GM12878 (cell line): ENCODE results near the gene UTF1.

Experiments used
- ASH2L ChIP-seq: fragments of 300-600, 200-600 bp; sonication (generic); IDR thresholded peaks from 2 replicates; pipeline ENCODE4 v1.6.1; 2017; ENCODE audit warnings: low read depth, mild to moderate bottlenecking, borderline replicate concordance
- CEBPB ChIP-seq, 2 experiments: fragments of 150-350 bp in 1 of 2; IDR thresholded peaks; 2 replicates each; pipeline ENCODE4 v1.6.1; 2012 to 2014; ENCODE audit warnings: low read depth in 2 of 2, low read length in 2 of 2, borderline replicate concordance in 1 of 2, inconsistent platforms in 1 of 2
- GABPA ChIP-seq: IDR thresholded peaks from 2 replicates; pipeline ENCODE4 v1.6.1; 2014; ENCODE audit warnings: antibody characterized with exemption, low read depth, mild to moderate bottlenecking, inconsistent platforms
- MLLT1 ChIP-seq: fragments of 450-650 bp; IDR thresholded peaks from 2 replicates; pipeline ENCODE4 v1.6.1; 2016; ENCODE audit warnings: mild to moderate bottlenecking
- PBX3 ChIP-seq: IDR thresholded peaks from 2 replicates; pipeline ENCODE4 v1.6.1; 2011; ENCODE audit warnings: mild to moderate bottlenecking, low read depth, low read length, moderate library complexity; ENCODE audit not compliant: insufficient replicate concordance
- POLR2A ChIP-seq: IDR thresholded peaks from 2 replicates; pipeline ENCODE4 v1.6.1; 2011; ENCODE audit warnings: low read depth, mild to moderate bottlenecking, low read length
- POLR2AphosphoS5 ChIP-seq: IDR thresholded peaks from 2 replicates; pipeline ENCODE4 v1.6.1; 2011; ENCODE audit warnings: mild to moderate bottlenecking, low read length, inconsistent platforms
- RBBP5 ChIP-seq: fragments of 200-600 bp; sonication (generic); conservative IDR thresholded peaks from 2 replicates; pipeline ENCODE4 v1.6.1; 2016
- RFX5 ChIP-seq: IDR thresholded peaks from 2 replicates; pipeline ENCODE4 v1.6.1; 2011; ENCODE audit warnings: low read depth, low read length, improper control_type of control experiment
- YY1 ChIP-seq: IDR thresholded peaks from 2 replicates; pipeline ENCODE4 v1.6.1; 2011; ENCODE audit warnings: low read depth, mild to moderate bottlenecking, low read length
- ZBTB33 ChIP-seq: fragments of 450-650 bp; IDR thresholded peaks from 2 replicates; pipeline ENCODE4 v1.6.1; 2017; ENCODE audit warnings: mild to moderate bottlenecking
- TF ChIP-seq, protein P1 (sequence below), 3 experiments: IDR thresholded peaks in 2 of 3; conservative IDR thresholded peaks in 1 of 3; 2 replicates each; pipeline ENCODE4 v1.5.1; 2011; ENCODE audit warnings: low read depth in 3 of 3, low read length in 3 of 3, mild to moderate bottlenecking in 3 of 3, control low read depth in 2 of 3, moderate library complexity in 2 of 3, inconsistent platforms in 1 of 3, mixed read lengths in 1 of 3; ENCODE audit not compliant: control insufficient read depth in 2 of 3, insufficient read depth in 1 of 3; ENCODE audit errors: extremely low read depth in 1 of 3
- TF ChIP-seq, protein P2 (sequence below): fragments of 450-650 bp; IDR thresholded peaks from 2 replicates; pipeline ENCODE4 v1.6.1; 2017; ENCODE audit warnings: mild to moderate bottlenecking, moderate library complexity

DNA sequence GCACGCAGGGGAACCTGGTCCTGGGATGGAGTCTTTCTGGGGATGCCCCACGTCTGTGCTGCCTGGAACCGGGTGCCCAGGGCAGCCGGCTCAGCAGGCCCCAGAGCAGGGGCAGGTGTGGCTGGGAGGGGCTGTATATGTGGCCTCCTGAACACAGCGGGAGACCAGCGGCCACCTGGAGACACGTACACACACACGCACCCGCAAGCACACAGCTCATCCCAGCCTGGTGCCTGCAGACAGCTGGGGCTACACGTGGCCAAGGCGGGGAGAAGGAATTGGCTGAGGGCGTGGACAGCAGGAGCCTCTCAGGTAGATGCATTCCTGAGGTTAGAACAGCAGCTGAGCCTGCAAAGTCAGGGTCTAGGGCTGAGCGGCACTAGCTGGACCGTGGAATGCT is 32.7 kb downstream of the UTF1 start:
- TF ChIP-seq GABPA: no peak
- TF ChIP-seq ASH2L: no peak
- TF ChIP-seq, protein P1, sequence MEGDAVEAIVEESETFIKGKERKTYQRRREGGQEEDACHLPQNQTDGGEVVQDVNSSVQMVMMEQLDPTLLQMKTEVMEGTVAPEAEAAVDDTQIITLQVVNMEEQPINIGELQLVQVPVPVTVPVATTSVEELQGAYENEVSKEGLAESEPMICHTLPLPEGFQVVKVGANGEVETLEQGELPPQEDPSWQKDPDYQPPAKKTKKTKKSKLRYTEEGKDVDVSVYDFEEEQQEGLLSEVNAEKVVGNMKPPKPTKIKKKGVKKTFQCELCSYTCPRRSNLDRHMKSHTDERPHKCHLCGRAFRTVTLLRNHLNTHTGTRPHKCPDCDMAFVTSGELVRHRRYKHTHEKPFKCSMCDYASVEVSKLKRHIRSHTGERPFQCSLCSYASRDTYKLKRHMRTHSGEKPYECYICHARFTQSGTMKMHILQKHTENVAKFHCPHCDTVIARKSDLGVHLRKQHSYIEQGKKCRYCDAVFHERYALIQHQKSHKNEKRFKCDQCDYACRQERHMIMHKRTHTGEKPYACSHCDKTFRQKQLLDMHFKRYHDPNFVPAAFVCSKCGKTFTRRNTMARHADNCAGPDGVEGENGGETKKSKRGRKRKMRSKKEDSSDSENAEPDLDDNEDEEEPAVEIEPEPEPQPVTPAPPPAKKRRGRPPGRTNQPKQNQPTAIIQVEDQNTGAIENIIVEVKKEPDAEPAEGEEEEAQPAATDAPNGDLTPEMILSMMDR (IDR thresholded peaks at IDR 0.05 in 2 of 3, conservative IDR thresholded peaks at IDR 0.05 in 1 of 3; ENCODE audit: control insufficient read depth in 2 of 3, extremely low read depth in 1 of 3, insufficient read depth in 1 of 3, low read depth in 3 of 3, low read length in 3 of 3): no peak
- no peak for TF ChIP-seq RFX5
- no peak for TF ChIP-seq RBBP5
- TF ChIP-seq PBX3: no peak
- TF ChIP-seq, protein P2, sequence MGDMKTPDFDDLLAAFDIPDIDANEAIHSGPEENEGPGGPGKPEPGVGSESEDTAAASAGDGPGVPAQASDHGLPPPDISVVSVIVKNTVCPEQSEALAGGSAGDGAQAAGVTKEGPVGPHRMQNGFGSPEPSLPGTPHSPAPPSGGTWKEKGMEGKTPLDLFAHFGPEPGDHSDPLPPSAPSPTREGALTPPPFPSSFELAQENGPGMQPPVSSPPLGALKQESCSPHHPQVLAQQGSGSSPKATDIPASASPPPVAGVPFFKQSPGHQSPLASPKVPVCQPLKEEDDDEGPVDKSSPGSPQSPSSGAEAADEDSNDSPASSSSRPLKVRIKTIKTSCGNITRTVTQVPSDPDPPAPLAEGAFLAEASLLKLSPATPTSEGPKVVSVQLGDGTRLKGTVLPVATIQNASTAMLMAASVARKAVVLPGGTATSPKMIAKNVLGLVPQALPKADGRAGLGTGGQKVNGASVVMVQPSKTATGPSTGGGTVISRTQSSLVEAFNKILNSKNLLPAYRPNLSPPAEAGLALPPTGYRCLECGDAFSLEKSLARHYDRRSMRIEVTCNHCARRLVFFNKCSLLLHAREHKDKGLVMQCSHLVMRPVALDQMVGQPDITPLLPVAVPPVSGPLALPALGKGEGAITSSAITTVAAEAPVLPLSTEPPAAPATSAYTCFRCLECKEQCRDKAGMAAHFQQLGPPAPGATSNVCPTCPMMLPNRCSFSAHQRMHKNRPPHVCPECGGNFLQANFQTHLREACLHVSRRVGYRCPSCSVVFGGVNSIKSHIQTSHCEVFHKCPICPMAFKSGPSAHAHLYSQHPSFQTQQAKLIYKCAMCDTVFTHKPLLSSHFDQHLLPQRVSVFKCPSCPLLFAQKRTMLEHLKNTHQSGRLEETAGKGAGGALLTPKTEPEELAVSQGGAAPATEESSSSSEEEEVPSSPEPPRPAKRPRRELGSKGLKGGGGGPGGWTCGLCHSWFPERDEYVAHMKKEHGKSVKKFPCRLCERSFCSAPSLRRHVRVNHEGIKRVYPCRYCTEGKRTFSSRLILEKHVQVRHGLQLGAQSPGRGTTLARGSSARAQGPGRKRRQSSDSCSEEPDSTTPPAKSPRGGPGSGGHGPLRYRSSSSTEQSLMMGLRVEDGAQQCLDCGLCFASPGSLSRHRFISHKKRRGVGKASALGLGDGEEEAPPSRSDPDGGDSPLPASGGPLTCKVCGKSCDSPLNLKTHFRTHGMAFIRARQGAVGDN: no peak
- TF ChIP-seq YY1: no peak
- TF ChIP-seq MLLT1: no peak
- no peak for TF ChIP-seq CEBPB (IDR thresholded peaks at IDR 0.05; ENCODE audit: borderline replicate concordance in 1 of 2, low read depth in 2 of 2, low read length in 2 of 2)
- TF ChIP-seq POLR2A: no peak; the same call in 1 of the 2 replicates
- TF ChIP-seq ZBTB33: no peak
- no peak for TF ChIP-seq POLR2AphosphoS5
